Mucosa of descending colon (tissue), 3 donors: Measurements from ENCODE around the gene PLPP2. TPM values are rescaled to one million over a fixed set of nuclear protein-coding genes. Genes with fewer than 3 reads are reported as not detected.

Experiments
- ATAC-seq: fragments of 200-7000 bp; cut with Tn5 transposase; one replicate; pipeline ENCODE4 v1.9.1; 2020; ENCODE audit warnings: mild to moderate bottlenecking, moderate library complexity
- DNase-seq, 3 donors: peaks; one replicate each; pipeline ENCODE4 v3.0.0-alpha.2; 2020
- H3K36me3 ChIP-seq: fragments of 200-600 bp; one replicate; pipeline ENCODE4 v1.8.0; 2021; ENCODE audit warnings: low read depth, mild to moderate bottlenecking
- H3K4me1 ChIP-seq: fragments of 200-600 bp; one replicate; pipeline ENCODE4 v1.8.0; 2021; ENCODE audit warnings: low read depth, mild to moderate bottlenecking
- H3K4me3 ChIP-seq: fragments of 200-600 bp; one replicate; pipeline ENCODE4 v1.8.0; 2021; ENCODE audit warnings: mild to moderate bottlenecking
- H3K9me3 ChIP-seq: fragments of 200-600 bp; one replicate; pipeline ENCODE4 v1.8.0; 2021; ENCODE audit warnings: mild to moderate bottlenecking
- CTCF ChIP-seq: fragments of 200-600 bp; IDR thresholded peaks from one replicate; pipeline ENCODE4 v1.8.0; 2022; ENCODE audit warnings: antibody characterized with exemption, mild to moderate bottlenecking
- intact Hi-C, 2 donors: fragments of 100-400 bp; cut with DNase I in 1 of 2; cut with micrococcal nuclease in 1 of 2; formaldehyde crosslinking; loops; one replicate each; pipeline versions ENCODE4 v1.11.0 to v1.11.1; 2022; cut with DNase I, micrococcal nuclease
- total RNA-seq, 3 donors: library from RNA; stranded (reverse); fragmentation: NEBNext Ultra II Directional in 2 of 3; extraction: Animal tissue kit (Norgen Biotek cat#: 25700) in 2 of 3; gene quantifications; one replicate each; pipeline versions ENCODE4 v1.2.1 to v1.2.4, GENCODE V29; 2021 to 2023
- donor health status: DM: no; HTN: no; CAD: no; lungs with moderate emphysema.
- donor health status: DM: no; HTN: no; CAD: no.
- donor health status: DM: no; HTN: yes; CAD: no.

PLPP2 gene
- total RNA-seq, 3 donors from 2014 or later: 41.9 to 107 (median 75.4) TPM

GRCh38 chr19:277581-278165 is 13.5 kb downstream of the PLPP2 start:
- intact Hi-C loops: no loop called here
- peaks cover 2% of the 10 kb centered on the region for H3K4me1 ChIP-seq
- no peak overlapping the region for H3K4me3 ChIP-seq
- no peaks in the 10 kb centered on the region for H3K9me3 ChIP-seq
- ATAC-seq: no peak
- no peak for TF ChIP-seq CTCF
- DNase-seq: no peak
- H3K36me3 ChIP-seq: no peaks in the 10 kb centered on the region

- intact Hi-C loops: no loop called here
Measured at GRCh38 chr19:277131-277530, 14.1 kb downstream of the PLPP2 start.

GRCh38 chr19:275958-276646 is 15.1 kb downstream of the PLPP2 start:
- Histone ChIP-seq H3K9me3 (no peaks in the 10 kb centered on the region), H3K4me1 (no peaks in the 10 kb centered on the region), H3K36me3 (no peaks in the 10 kb centered on the region), H3K4me3 (no peak overlapping the region)
- intact Hi-C loops: no loop called here
- no peak for TF ChIP-seq CTCF
- DNase-seq (no peak), ATAC-seq (no peak)

More at GRCh38 chr19:277131-277530, 14.1 kb downstream of the PLPP2 start:
- H3K4me3 ChIP-seq: no peak overlapping the region
- no peaks in the 10 kb centered on the region for H3K9me3 ChIP-seq
- ATAC-seq: no peak
- H3K4me1 ChIP-seq: no peaks in the 10 kb centered on the region
- no peak for TF ChIP-seq CTCF
- H3K36me3 ChIP-seq: no peaks in the 10 kb centered on the region
- no peak for DNase-seq

DNA sequence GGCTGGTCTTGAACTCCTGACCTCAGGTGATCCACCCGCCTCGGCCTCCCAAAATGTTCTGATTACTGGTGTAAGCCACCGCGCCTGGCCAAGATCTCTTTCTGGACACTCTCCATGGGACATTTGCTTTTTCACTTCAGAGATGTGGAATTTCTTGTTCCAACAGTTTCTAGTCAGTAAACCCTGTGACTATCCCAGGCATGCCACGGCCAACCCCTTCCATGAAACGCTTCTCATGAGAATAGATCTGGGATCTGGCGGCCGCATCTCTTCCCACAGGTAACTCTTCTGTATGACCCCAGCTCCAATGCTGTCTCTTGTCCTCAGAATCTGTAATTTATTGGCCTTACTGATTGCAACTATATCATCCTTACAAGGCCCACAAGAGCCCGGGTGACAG is 16.2 kb downstream of the PLPP2 start:
- Histone ChIP-seq H3K9me3 (no peaks in the 10 kb centered on the region), H3K4me3 (no peak overlapping the region), H3K4me1 (no peaks in the 10 kb centered on the region), H3K36me3 (no peaks in the 10 kb centered on the region)
- ATAC-seq (no peak), DNase-seq (no peak)
- intact Hi-C loops: no loop called here
- no peak for TF ChIP-seq CTCF

DNA sequence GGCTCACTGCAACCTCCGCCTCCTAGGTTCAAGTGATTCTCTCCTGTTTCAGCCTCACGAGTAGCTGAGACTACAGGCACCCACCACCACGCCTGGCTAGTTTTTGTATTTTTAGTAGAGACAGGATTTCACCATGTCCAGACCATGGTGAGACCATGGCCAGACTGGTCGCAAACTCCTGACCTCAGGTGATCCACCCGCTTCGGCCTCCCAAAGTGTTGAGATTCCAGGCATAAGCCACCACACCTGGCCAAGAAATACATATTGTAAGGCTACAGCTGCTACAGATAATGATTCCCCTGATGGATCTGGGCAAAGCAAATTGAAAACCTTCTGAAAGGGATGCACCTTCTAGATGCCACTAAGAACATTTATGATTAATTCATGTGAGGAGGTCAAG is 17.8 kb downstream of the PLPP2 start:
- Histone ChIP-seq H3K9me3 (no peaks in the 10 kb centered on the region), H3K4me3 (no peak overlapping the region), H3K4me1 (no peaks in the 10 kb centered on the region), H3K36me3 (no peaks in the 10 kb centered on the region)
- intact Hi-C loops: no loop called here
- ATAC-seq (no peak), DNase-seq (no peak)
- TF ChIP-seq CTCF: no peak
